Vagina (tissue), 2 donors: ENCODE results near the gene GART.

ENCODE experiments used
- POLR2A ChIP-seq, 2 donors: fragments of 450-650 bp; IDR thresholded peaks; one replicate each; pipeline ENCODE4 v1.6.1; 2017; ENCODE audit warnings: antibody characterized with exemption in 2 of 2, mild to moderate bottlenecking in 2 of 2, moderate library complexity in 2 of 2
- POLR2AphosphoS5 ChIP-seq, 2 donors: sonication (generic); formaldehyde crosslinking; IDR thresholded peaks; one replicate each; pipeline ENCODE4 v1.9.0; 2017; ENCODE audit warnings: antibody characterized with exemption in 2 of 2, mild to moderate bottlenecking in 2 of 2, low read depth in 1 of 2; ENCODE audit not compliant: insufficient read depth in 1 of 2
- TF ChIP-seq, protein P1 (sequence below), 3 experiments: fragments of 450-650 bp in 2 of 3; fragments of 200-600 bp in 1 of 3; sonication (generic) in 1 of 3; IDR thresholded peaks; one replicate each; pipeline ENCODE4 v1.5.1; 2017 to 2019; ENCODE audit warnings: antibody characterized with exemption in 3 of 3, mild to moderate bottlenecking in 2 of 3, moderate library complexity in 2 of 3

GRCh38 chr21:33493756-33494155 is 48.2 kb downstream of the GART start:
- TF ChIP-seq, protein P1, sequence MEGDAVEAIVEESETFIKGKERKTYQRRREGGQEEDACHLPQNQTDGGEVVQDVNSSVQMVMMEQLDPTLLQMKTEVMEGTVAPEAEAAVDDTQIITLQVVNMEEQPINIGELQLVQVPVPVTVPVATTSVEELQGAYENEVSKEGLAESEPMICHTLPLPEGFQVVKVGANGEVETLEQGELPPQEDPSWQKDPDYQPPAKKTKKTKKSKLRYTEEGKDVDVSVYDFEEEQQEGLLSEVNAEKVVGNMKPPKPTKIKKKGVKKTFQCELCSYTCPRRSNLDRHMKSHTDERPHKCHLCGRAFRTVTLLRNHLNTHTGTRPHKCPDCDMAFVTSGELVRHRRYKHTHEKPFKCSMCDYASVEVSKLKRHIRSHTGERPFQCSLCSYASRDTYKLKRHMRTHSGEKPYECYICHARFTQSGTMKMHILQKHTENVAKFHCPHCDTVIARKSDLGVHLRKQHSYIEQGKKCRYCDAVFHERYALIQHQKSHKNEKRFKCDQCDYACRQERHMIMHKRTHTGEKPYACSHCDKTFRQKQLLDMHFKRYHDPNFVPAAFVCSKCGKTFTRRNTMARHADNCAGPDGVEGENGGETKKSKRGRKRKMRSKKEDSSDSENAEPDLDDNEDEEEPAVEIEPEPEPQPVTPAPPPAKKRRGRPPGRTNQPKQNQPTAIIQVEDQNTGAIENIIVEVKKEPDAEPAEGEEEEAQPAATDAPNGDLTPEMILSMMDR (IDR thresholded peaks at IDR 0.05) = no peak
- no peak for TF ChIP-seq POLR2AphosphoS5 (IDR thresholded peaks at IDR 0.05; ENCODE audit: insufficient read depth in 1 of 2, low read depth in 1 of 2)
- no peak for TF ChIP-seq POLR2A (IDR thresholded peaks at IDR 0.05)
